ENCODE data around the gene PRKN. TPM values are rescaled to one million over a fixed set of nuclear protein-coding genes. Genes with fewer than 3 reads are reported as not detected.

The PRKN gene
- total and polyA plus RNA-seq, 2 experiments from 2014 or later = 0.10 to 0.84 TPM

DNA sequence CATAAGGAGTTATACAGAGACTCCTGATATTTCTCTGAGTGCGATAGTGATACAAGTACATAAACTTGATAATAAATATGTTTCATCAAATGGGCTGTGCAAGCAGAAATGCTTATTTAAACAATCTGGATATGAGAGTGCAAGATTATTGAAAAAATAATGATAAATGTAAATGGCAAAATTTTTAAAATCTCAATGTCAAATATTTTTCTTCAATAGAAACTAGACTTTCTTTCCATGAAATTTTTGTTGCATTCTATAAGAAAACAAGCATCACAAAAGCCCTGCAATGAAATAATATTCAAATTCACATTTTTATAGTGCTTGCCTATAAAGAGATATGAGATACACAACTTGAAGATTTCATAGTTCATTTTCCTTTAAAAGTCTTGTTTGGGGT lies 2.9 kb upstream of the PRKN start:
- H3K27me3 Mint-ChIP-seq (ENCODE audit: insufficient read depth, low read depth, poor library complexity) = peaks cover 3% of the 10 kb centered on the region

More for the DNA sequence above, 2.9 kb upstream of the PRKN start:
- Histone ChIP-seq H3F3A (replicated peaks; ENCODE audit: low read depth) (no peaks in the 10 kb centered on the region), H3K4me1 (ENCODE audit: insufficient read depth) (peaks cover 18% of the 10 kb centered on the region; the same call in 1 of the 2 replicates), H3K27me3 (ENCODE audit: insufficient read depth) (no peaks in the 10 kb centered on the region), H3K27ac (ENCODE audit: low read depth) (no peak overlapping the region), H3K4me3 (no peak overlapping the region), H3K79me2 (replicated peaks; ENCODE audit: insufficient read depth) (no peaks in the 10 kb centered on the region), H4K20me1 (replicated peaks; ENCODE audit: insufficient read depth) (no peaks in the 10 kb centered on the region), H3K4me2 (no peak overlapping the region), H3K36me3 (ENCODE audit: insufficient read depth) (no peaks in the 10 kb centered on the region), H3K9me2 (ENCODE audit: insufficient read depth) (no peaks in the 10 kb centered on the region), H2AFZ (no peak overlapping the region)
- Mint-ChIP-seq H3K9me3 (no peaks in the 10 kb centered on the region), H3K36me3 (ENCODE audit: low read depth) (no peaks in the 10 kb centered on the region), H3K4me3 (no peak overlapping the region), H3K27ac (no peak overlapping the region), H3K4me1 (peaks cover 20% of the 10 kb centered on the region; the same call in 2 of the 3 replicates)
- DNase-seq (ENCODE audit: low spot score) (no peak), ATAC-seq (no peak)
- TF ChIP-seq POLR2AphosphoS5 (IDR thresholded peaks at IDR 0.05; ENCODE audit: low read depth) (no peak), JUNB (IDR thresholded peaks at IDR 0.05; ENCODE audit: unreplicated experiment) (no peak), ETS1 (IDR thresholded peaks at IDR 0.05) (no peak), STAT1 (IDR thresholded peaks at IDR 0.05; ENCODE audit: unreplicated experiment) (no peak), CREB1 (CRISPR knock-in tag; IDR thresholded peaks at IDR 0.05; ENCODE audit: low read depth) (no peak), ZNF462 (CRISPR knock-in tag; IDR thresholded peaks at IDR 0.05) (no peak), EZH2 (IDR thresholded peaks at IDR 0.05; ENCODE audit: low read depth, unreplicated experiment) (no peak), NANOG (IDR thresholded peaks at IDR 0.05; ENCODE audit: borderline replicate concordance) (no peak), ZNF331 (CRISPR knock-in tag; IDR thresholded peaks at IDR 0.05; ENCODE audit: low read depth) (no peak), EZH2phosphoT487 (IDR thresholded peaks at IDR 0.05; ENCODE audit: unreplicated experiment) (no peak), ZNF114 (CRISPR knock-in tag; IDR thresholded peaks at IDR 0.05) (no peak)
- TF ChIP-seq, protein P1, sequence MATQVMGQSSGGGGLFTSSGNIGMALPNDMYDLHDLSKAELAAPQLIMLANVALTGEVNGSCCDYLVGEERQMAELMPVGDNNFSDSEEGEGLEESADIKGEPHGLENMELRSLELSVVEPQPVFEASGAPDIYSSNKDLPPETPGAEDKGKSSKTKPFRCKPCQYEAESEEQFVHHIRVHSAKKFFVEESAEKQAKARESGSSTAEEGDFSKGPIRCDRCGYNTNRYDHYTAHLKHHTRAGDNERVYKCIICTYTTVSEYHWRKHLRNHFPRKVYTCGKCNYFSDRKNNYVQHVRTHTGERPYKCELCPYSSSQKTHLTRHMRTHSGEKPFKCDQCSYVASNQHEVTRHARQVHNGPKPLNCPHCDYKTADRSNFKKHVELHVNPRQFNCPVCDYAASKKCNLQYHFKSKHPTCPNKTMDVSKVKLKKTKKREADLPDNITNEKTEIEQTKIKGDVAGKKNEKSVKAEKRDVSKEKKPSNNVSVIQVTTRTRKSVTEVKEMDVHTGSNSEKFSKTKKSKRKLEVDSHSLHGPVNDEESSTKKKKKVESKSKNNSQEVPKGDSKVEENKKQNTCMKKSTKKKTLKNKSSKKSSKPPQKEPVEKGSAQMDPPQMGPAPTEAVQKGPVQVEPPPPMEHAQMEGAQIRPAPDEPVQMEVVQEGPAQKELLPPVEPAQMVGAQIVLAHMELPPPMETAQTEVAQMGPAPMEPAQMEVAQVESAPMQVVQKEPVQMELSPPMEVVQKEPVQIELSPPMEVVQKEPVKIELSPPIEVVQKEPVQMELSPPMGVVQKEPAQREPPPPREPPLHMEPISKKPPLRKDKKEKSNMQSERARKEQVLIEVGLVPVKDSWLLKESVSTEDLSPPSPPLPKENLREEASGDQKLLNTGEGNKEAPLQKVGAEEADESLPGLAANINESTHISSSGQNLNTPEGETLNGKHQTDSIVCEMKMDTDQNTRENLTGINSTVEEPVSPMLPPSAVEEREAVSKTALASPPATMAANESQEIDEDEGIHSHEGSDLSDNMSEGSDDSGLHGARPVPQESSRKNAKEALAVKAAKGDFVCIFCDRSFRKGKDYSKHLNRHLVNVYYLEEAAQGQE (IDR thresholded peaks at IDR 0.05; ENCODE audit: unreplicated experiment) = no peak
- TF ChIP-seq, protein P2, sequence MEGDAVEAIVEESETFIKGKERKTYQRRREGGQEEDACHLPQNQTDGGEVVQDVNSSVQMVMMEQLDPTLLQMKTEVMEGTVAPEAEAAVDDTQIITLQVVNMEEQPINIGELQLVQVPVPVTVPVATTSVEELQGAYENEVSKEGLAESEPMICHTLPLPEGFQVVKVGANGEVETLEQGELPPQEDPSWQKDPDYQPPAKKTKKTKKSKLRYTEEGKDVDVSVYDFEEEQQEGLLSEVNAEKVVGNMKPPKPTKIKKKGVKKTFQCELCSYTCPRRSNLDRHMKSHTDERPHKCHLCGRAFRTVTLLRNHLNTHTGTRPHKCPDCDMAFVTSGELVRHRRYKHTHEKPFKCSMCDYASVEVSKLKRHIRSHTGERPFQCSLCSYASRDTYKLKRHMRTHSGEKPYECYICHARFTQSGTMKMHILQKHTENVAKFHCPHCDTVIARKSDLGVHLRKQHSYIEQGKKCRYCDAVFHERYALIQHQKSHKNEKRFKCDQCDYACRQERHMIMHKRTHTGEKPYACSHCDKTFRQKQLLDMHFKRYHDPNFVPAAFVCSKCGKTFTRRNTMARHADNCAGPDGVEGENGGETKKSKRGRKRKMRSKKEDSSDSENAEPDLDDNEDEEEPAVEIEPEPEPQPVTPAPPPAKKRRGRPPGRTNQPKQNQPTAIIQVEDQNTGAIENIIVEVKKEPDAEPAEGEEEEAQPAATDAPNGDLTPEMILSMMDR (conservative IDR thresholded peaks at IDR 0.05; ENCODE audit: low read depth in 2 of 2) = no peak

All from GM23338 (cell line).